NCI-H146 treated with DMSO at 0.1 percent for 48 hours (cell line): Measurements from ENCODE around the gene TBXAS1.

ENCODE experiments used
- DNase-seq: peaks from one replicate; lab custom pipeline; 2025; ENCODE audit not compliant: unreplicated experiment; lab: John Stamatoyannopoulos, UW

Gene TBXAS1

GRCh38 chr7:139995017-139995915, 166.2 kb downstream of the TBXAS1 start:
- DNase-seq = no peak

GRCh38 chr7:139998572-139998971, 169.5 kb downstream of the TBXAS1 start:
- DNase-seq = no peak

GRCh38 chr7:139999516-139999915, 170.5 kb downstream of the TBXAS1 start:
- DNase-seq = no peak

GRCh38 chr7:140000666-140001268, 171.7 kb downstream of the TBXAS1 start:
- no peak for DNase-seq

GRCh38 chr7:140003913-140004382, 174.9 kb downstream of the TBXAS1 start:
- no peak for DNase-seq

GRCh38 chr7:140004672-140005071, 175.6 kb downstream of the TBXAS1 start:
- no peak for DNase-seq

- no peak for DNase-seq
Observed at GRCh38 chr7:140005341-140005740, 176.3 kb downstream of the TBXAS1 start.

GRCh38 chr7:140005754-140006503, 176.9 kb downstream of the TBXAS1 start:
- DNase-seq = no peak

- no peak for DNase-seq
Observed at GRCh38 chr7:140006600-140006999, 177.5 kb downstream of the TBXAS1 start.

GRCh38 chr7:140007051-140007690, 178.1 kb downstream of the TBXAS1 start:
- DNase-seq = no peak

GRCh38 chr7:140008755-140009610, 179.9 kb downstream of the TBXAS1 start:
- DNase-seq = no peak

GRCh38 chr7:140009735-140010134, 180.7 kb downstream of the TBXAS1 start:
- DNase-seq = no peak

- DNase-seq = no peak
Observed at GRCh38 chr7:140010194-140010895, 181.3 kb downstream of the TBXAS1 start.

- DNase-seq = no peak
Observed at GRCh38 chr7:140013676-140014075, 184.6 kb downstream of the TBXAS1 start.

- no peak for DNase-seq
Observed at GRCh38 chr7:140014123-140014522, 185.1 kb downstream of the TBXAS1 start.

- DNase-seq = no peak
Observed at GRCh38 chr7:140015471-140015970, 186.5 kb downstream of the TBXAS1 start.

- no peak for DNase-seq
Observed at GRCh38 chr7:140016540-140016939, 187.5 kb downstream of the TBXAS1 start.

- no peak for DNase-seq
Observed at GRCh38 chr7:140017034-140017433, 188.0 kb downstream of the TBXAS1 start.

- DNase-seq = no peak
Observed at GRCh38 chr7:140017543-140017942, 188.5 kb downstream of the TBXAS1 start.
